Erythroblast (primary cell): ENCODE results near the gene NAV3.

Source experiments
- GATA1 ChIP-seq: IDR thresholded peaks from 2 replicates; pipeline ENCODE4 v1.6.1; 2011; ENCODE audit warnings: low read depth, mild to moderate bottlenecking, control low read depth, low read length, moderate library complexity
- POLR2A ChIP-seq: IDR thresholded peaks from 2 replicates; pipeline ENCODE4 v1.6.1; 2011; ENCODE audit warnings: mild to moderate bottlenecking, low read length

DNA sequence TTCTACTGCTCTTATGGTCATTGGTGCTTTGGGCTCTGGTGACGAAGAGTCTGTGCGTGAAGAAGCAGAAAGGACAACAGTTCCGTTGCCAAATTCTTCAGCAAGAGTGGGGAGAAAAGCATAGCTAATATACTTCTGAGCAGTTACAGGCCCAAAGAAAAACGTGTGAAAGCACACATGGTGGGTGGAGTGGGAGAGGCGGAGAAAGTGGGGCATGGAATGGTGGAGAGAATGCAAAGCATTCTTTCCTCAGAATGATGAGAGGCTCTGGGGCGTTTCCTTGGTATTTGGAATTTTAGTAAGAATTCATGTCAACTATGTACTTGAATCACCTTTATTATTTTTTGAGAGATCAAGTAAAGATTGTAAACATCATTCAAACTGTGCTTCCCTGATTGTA is 396.1 kb downstream of the NAV3 start:
- TF ChIP-seq POLR2A = no peak
- TF ChIP-seq GATA1 = no peak
